Measurements from ENCODE around the gene TIMELESS.

Gene TIMELESS

DNA sequence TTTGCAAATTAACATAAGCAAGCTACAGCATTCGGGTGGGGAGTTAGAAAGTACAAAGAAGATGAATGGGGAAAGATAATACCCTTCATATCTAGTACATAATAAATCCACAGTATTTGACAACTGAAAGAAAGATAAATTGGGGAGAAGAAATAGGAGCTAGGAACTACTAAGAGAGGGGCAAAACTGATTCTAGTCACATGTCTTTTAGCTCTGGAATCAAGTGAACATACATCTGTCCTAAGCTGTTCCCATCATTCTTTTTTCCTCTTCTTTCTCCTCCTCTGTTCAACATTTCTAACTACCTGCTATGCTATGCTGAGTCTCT is 71.3 kb downstream of the TIMELESS start:
- no peak for DNase-seq (ENCODE audit: low read depth)
- no peak overlapping the region for H3K4me3 ChIP-seq (ENCODE audit: low read depth, low read length)
- TF ChIP-seq, protein P1, sequence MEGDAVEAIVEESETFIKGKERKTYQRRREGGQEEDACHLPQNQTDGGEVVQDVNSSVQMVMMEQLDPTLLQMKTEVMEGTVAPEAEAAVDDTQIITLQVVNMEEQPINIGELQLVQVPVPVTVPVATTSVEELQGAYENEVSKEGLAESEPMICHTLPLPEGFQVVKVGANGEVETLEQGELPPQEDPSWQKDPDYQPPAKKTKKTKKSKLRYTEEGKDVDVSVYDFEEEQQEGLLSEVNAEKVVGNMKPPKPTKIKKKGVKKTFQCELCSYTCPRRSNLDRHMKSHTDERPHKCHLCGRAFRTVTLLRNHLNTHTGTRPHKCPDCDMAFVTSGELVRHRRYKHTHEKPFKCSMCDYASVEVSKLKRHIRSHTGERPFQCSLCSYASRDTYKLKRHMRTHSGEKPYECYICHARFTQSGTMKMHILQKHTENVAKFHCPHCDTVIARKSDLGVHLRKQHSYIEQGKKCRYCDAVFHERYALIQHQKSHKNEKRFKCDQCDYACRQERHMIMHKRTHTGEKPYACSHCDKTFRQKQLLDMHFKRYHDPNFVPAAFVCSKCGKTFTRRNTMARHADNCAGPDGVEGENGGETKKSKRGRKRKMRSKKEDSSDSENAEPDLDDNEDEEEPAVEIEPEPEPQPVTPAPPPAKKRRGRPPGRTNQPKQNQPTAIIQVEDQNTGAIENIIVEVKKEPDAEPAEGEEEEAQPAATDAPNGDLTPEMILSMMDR (IDR thresholded peaks at IDR 0.05; ENCODE audit: insufficient read depth, low read depth, low read length, missing control alignments) = no peak

DNA sequence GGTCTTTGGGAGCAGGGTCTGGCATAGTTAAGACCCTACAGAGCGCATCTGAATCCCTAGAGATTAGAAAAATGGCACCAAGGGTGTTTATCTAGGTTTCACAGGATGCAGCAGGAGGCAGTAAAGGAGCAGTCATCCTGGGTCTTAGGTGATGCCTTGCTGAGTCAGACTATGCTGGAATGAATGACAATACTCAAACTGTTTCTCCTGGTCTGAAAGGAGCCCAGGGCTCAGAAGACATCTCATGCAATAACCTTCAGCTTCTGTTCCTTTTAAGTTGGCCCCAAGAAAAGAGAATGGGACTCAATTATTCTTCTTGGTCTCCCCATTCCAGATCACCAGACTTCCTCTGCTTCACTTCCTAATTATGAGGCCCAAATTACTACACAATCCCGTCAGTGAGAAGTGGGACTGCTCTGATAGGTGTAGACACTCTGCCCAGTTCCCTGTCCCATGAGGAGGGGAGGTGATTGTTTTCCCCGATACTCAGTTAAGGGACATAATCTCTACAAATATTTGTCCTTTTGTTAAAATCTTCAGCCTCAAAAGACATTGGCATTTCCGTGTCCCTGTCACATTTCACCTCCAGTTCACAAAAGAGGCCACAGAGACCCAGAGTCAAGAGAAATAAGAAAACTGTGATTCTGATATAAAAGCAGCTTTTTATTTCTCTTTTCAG is 71.8 kb downstream of the TIMELESS start:
- H3K4me3 ChIP-seq (ENCODE audit: low read depth, low read length) = no peak overlapping the region
- TF ChIP-seq, protein P1 (IDR thresholded peaks at IDR 0.05; ENCODE audit: insufficient read depth, low read depth, low read length, missing control alignments) = no peak
- no peak for DNase-seq (ENCODE audit: low read depth)

DNA sequence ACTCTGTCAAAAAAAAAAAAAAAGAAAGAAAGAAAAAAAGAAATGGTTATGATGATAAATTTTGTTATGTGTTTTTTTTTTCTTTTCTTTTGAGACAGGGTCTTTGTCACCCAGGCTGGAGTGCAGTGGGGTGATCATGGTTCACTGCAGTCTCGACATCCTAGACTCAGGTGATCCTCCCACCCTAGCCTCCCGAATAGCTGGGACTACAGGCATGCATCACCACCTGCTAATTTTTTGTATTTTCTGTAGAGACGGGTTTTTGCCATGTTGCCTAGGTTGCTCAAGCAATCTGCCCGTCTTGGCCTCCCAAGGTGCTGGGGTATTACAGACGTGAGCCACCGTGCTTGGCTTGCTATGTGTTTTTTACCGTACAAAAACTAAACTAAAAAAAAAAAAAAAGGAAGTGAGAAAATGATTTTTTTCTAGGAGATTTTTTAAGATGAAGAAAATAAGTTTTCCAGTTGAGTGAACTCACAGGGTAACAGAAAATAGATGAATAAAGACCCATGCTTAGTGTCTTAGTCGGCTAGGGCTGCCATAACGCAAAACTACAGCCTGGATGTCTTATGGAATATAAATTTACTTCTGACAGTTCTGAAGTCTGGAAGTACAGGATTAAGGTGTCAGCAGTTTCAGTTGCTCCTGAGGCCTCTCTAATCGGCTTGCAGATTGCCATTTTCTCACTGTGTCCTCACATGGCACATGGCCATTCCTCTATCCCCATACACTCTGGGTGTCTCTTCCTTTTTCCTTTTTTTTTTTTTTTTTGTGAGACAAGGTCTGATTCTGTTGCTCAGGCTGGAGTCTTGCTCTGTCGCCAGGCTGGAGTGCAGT is 73.4 kb downstream of the TIMELESS start:
- H3K4me3 ChIP-seq (ENCODE audit: low read depth, low read length) = peak overlapping the region; percentile 11; the same call in 1 of the 2 replicates
- TF ChIP-seq, protein P1 (IDR thresholded peaks at IDR 0.05; ENCODE audit: insufficient read depth, low read depth, low read length, missing control alignments) = no peak
- peak; percentile 77 for DNase-seq (ENCODE audit: low read depth)

DNA sequence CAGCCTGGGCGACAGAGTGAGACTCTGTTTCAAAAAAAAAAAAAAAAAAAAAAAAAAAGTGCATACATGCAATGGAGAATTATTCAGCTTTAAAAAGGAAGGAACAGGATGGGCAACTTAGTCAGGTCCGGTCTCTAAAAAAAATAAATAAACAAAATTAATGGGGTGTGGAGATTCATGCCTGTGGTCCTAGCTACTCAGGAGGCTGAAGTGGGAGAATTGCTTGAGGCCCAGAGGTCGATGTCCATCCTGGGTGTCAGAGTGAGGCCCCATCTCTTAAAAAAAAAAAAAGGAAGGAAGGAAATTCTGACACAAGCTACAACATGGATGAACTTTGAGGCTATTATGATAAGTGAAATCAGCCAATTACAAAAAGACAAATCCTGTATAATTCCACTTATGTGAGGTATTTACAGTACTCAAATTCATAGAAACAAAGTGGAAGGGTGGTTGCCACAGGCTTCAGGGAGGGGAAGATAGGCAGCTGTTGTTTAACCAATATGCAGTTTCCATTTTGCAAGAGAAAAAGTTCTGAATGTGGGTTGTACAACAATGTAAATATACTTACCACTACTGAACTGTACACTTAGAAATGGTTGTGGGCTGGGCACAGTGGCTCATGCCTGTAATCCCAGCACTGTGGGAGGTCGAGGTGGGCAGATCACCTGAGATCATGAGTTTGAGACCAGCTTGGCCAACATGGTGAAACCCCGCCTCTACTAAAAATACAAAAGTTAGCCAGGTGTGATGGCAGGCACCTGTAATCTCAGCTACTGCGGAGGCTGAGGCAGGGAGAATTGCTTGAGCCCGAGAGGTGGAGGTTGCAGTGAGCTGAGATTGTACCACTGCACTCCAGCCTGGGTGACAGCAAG is 74.3 kb downstream of the TIMELESS start:
- DNase-seq (ENCODE audit: low read depth) = no peak
- H3K4me3 ChIP-seq (ENCODE audit: low read depth, low read length) = no peak overlapping the region
- TF ChIP-seq, protein P1 (IDR thresholded peaks at IDR 0.05; ENCODE audit: insufficient read depth, low read depth, low read length, missing control alignments) = no peak

DNA sequence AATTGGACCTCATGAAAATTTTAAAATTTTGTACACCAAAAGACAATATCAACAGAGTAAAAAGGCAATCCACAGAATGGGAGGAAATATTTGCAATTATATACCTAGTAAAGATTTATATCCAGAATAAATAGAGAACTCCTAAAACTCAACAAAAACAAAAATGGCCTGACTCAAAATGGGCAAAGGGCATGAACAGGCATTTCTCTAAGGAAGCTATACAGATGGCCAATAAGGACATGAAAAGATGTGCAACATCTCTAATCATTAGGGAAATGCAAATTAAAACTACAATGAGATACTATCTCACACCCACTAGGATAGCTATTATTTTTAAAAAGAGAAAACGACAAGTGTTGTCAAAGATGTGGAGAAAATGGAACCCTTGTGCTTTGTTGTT is 75.7 kb downstream of the TIMELESS start:
- no peak overlapping the region for H3K4me3 ChIP-seq (ENCODE audit: low read depth, low read length)
- no peak for DNase-seq (ENCODE audit: low read depth)
- TF ChIP-seq, protein P1 (IDR thresholded peaks at IDR 0.05; ENCODE audit: insufficient read depth, low read depth, low read length, missing control alignments) = no peak

DNA sequence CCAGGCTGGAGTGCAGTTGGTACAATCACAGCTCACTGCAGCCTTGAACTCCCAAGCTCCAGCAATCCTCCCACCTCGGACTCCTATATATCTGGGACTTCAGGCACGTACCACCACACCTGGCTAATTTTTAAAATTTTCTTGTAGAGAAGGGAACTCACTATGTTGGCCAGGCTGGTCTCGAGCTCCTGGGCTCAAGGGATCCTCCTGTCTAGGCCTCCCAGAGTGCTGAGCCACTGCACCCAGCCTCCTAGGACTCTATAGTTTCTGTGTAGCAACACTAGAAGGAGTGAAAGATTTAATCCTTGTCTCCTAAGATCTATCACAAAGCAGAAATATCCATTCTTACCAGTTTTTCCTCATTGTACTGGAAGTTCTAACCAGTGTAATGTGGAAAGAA is 82.3 kb downstream of the TIMELESS start:
- no peak for DNase-seq (ENCODE audit: low read depth)
- TF ChIP-seq, protein P1 (IDR thresholded peaks at IDR 0.05; ENCODE audit: insufficient read depth, low read depth, low read length, missing control alignments) = no peak

More for the DNA sequence above, 82.3 kb downstream of the TIMELESS start:
- H3K4me3 ChIP-seq (ENCODE audit: low read depth, low read length) = no peak overlapping the region
